CD4-positive, alpha-beta T cell (primary cell): ENCODE measurements around the gene GFI1B. TPM values are rescaled to one million over a fixed set of nuclear protein-coding genes. Genes with fewer than 3 reads are reported as not detected.

ENCODE experiments used
- ATAC-seq: fragments of 200-7000 bp; cut with Tn5 transposase; one replicate; pipeline ENCODE4 v1.10.0; 2022; ENCODE audit warnings: mild to moderate bottlenecking; ENCODE audit not compliant: poor library complexity
- CTCF ChIA-PET: fragments of 350-600 bp; sonication (Branson Sonifier 250); formaldehyde crosslinking; loops from one replicate; lab custom pipeline; 2021; ENCODE audit warnings: antibody characterized with exemption, inconsistent platforms; lab: Charles Lee
- POLR2A ChIA-PET: fragments of 350-600 bp; sonication (Branson Sonifier 250); formaldehyde crosslinking; loops from one replicate; lab custom pipeline; 2021; ENCODE audit warnings: antibody characterized with exemption, inconsistent platforms; lab: Charles Lee
- DNase-seq, 14 experiments: peaks; one replicate each; pipeline ENCODE4 v3.0.0-alpha.2; 2013 to 2020; ENCODE audit warnings: mixed read lengths in 2 of 14
- H3K27ac ChIP-seq, 2 donors: one replicate each; pipeline versions ENCODE4 v1.5.1 to v1.7.0; 2013; ENCODE audit warnings: low read length in 2 of 2, low read depth in 1 of 2, mild to moderate bottlenecking in 1 of 2
- H3K27me3 ChIP-seq, 2 experiments: 1 replicate in 1 of 2; 2 replicates in 1 of 2; pipeline versions ENCODE4 v1.6.1 to v1.7.0; 2013; ENCODE audit warnings: low read length in 2 of 2, control low read depth in 1 of 2, mild to moderate bottlenecking in 1 of 2, moderate library complexity in 1 of 2; ENCODE audit not compliant: insufficient read depth in 2 of 2, control insufficient read depth in 1 of 2
- H3K36me3 ChIP-seq: one replicate; pipeline ENCODE4 v1.6.1; 2013; ENCODE audit warnings: low read length, control low read depth; ENCODE audit not compliant: insufficient read depth
- H3K4me1 ChIP-seq: one replicate; pipeline ENCODE4 v1.6.1; 2013; ENCODE audit warnings: low read length, control low read depth; ENCODE audit not compliant: insufficient read depth
- H3K4me3 ChIP-seq: one replicate; pipeline ENCODE4 v1.5.1; 2013; ENCODE audit warnings: mild to moderate bottlenecking, low read length, moderate library complexity
- H3K9me3 ChIP-seq, 2 experiments: 1 replicate in 1 of 2; 2 replicates in 1 of 2; pipeline versions ENCODE4 v1.6.1 to v1.7.0; 2013; ENCODE audit warnings: low read length in 2 of 2, mild to moderate bottlenecking in 2 of 2, control low read depth in 1 of 2, moderate library complexity in 1 of 2; ENCODE audit not compliant: control insufficient read depth in 1 of 2, insufficient read depth in 1 of 2
- H3K27ac Mint-ChIP-seq: one replicate; pipeline ENCODE4 v1.8.0; 2020; ENCODE audit warnings: mixed read lengths
- H3K27me3 Mint-ChIP-seq: one replicate; pipeline ENCODE4 v1.8.0; 2021; ENCODE audit warnings: mixed read lengths
- H3K36me3 Mint-ChIP-seq: one replicate; pipeline ENCODE4 v1.8.0; 2021; ENCODE audit warnings: low read depth, mixed read lengths
- H3K4me1 Mint-ChIP-seq: one replicate; pipeline ENCODE4 v1.8.0; 2021; ENCODE audit warnings: low read depth, mixed read lengths
- H3K4me3 Mint-ChIP-seq: one replicate; pipeline ENCODE4 v1.8.0; 2020; ENCODE audit warnings: mild to moderate bottlenecking, mixed read lengths
- H3K9me3 Mint-ChIP-seq: one replicate; pipeline ENCODE4 v1.8.0; 2020; ENCODE audit warnings: mixed read lengths
- intact Hi-C, 2 experiments: fragments of 100-400 bp; cut with DNase I in 1 of 2; cut with micrococcal nuclease in 1 of 2; formaldehyde crosslinking; loops; one replicate each; pipeline versions ENCODE4 v1.15.1 to v1.9.0; 2023 to 2025; cut with DNase I, micrococcal nuclease
- total RNA-seq, 174 experiments: library from RNA in 2 of 174; stranded (reverse) in 2 of 174; gene quantifications; one replicate each; pipeline ENCODE4 v1.2.3 and lab custom pipeline; 2021 to 2026
- TF ChIP-seq, protein P1 (sequence below): fragments of 200-600 bp; IDR thresholded peaks from one replicate; pipeline ENCODE4 v1.8.0; 2022; ENCODE audit warnings: antibody characterized with exemption, mild to moderate bottlenecking

The GFI1B gene
- total RNA-seq, 2 experiments from 2014 or later = 0.58 TPM; not detected in 1

DNA sequence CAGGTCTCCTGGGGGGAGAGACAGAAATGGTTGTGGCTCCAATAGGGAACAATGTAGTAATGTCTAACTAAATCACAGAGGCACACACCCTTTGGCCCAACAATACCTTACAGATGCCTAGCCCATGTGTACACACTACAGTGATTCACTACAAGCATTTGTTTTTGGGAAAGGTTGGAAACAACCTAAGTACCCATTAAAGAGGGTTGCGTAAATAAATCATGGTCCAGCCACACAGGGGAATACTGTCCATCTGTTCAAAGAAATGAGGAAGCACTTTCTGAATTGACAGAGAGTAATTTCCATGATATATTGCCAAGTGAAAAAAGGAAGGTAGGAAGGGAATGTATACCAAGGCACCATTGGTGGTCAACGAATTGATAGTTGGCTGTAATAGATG is 30.3 kb downstream of the GFI1B start:
- H3K36me3 ChIP-seq = no peaks in the 10 kb centered on the region
- no peak for DNase-seq
- no peaks in the 10 kb centered on the region for H3K4me1 ChIP-seq
- Mint-ChIP-seq H3K27ac (no peak overlapping the region), H3K4me1 (no peaks in the 10 kb centered on the region), H3K36me3 (no peaks in the 10 kb centered on the region), H3K4me3 (no peak overlapping the region), H3K27me3 (peaks cover 47% of the 10 kb centered on the region), H3K9me3 (peaks cover 2% of the 10 kb centered on the region)
- peaks cover 10 to 25% of the 10 kb centered on the region in 2 experiments for H3K27me3 ChIP-seq
- TF ChIP-seq, protein P1, sequence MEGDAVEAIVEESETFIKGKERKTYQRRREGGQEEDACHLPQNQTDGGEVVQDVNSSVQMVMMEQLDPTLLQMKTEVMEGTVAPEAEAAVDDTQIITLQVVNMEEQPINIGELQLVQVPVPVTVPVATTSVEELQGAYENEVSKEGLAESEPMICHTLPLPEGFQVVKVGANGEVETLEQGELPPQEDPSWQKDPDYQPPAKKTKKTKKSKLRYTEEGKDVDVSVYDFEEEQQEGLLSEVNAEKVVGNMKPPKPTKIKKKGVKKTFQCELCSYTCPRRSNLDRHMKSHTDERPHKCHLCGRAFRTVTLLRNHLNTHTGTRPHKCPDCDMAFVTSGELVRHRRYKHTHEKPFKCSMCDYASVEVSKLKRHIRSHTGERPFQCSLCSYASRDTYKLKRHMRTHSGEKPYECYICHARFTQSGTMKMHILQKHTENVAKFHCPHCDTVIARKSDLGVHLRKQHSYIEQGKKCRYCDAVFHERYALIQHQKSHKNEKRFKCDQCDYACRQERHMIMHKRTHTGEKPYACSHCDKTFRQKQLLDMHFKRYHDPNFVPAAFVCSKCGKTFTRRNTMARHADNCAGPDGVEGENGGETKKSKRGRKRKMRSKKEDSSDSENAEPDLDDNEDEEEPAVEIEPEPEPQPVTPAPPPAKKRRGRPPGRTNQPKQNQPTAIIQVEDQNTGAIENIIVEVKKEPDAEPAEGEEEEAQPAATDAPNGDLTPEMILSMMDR = no peak
- CTCF ChIA-PET = no interaction called here
- ATAC-seq = no peak
- no peak overlapping the region for H3K27ac ChIP-seq
- H3K4me3 ChIP-seq = no peak overlapping the region
- POLR2A ChIA-PET = no interaction called here
- intact Hi-C loops = no loop called here
- H3K9me3 ChIP-seq = peaks cover 0 to 11% of the 10 kb centered on the region in 2 experiments

DNA sequence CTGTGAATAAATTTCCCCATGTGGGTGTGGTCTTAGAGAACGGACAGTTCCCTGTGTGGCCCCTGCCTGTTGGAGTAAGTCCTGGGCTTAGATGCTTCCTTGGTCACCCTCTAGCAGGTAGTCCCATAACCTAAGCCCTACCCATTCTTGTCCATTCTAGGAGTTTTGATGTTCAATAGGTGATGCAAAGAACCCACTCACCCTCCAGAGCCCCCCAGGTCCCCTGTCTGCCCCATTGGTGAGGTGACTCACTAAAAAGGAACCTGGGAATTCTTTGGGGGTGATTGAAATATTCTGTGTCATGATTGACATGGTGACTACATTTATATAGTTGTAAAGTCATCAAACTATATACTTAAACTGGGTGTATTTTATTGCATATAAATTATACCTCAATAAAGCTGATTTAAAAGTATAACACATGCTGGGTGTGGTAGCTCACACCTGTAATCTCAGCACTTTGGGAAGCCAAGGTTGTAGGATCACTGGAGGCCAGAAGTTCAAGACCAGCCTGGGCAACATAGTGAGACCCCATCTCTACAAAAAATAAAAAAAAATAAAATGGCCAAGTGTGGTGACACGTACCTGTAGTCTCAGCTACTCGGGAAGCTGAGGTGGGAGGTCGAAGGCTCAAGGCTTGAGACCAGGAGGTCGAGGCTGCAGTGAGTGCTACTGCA is 31.6 kb downstream of the GFI1B start:
- Histone ChIP-seq H3K27me3 (peaks cover 3 to 14% of the 10 kb centered on the region in 2 experiments), H3K27ac (no peak overlapping the region), H3K4me1 (no peaks in the 10 kb centered on the region), H3K36me3 (no peaks in the 10 kb centered on the region), H3K4me3 (no peak overlapping the region), H3K9me3 (no peaks in the 10 kb centered on the region)
- Mint-ChIP-seq H3K27me3 (peaks cover 36% of the 10 kb centered on the region), H3K9me3 (peaks cover 2% of the 10 kb centered on the region), H3K36me3 (no peaks in the 10 kb centered on the region), H3K27ac (no peak overlapping the region), H3K4me1 (no peaks in the 10 kb centered on the region), H3K4me3 (no peak overlapping the region)
- TF ChIP-seq, protein P1 = no peak
- no peak for ATAC-seq
- intact Hi-C loops = no loop called here
- ChIA-PET POLR2A (no interaction called here), CTCF (interaction anchor here (1.0 kb wide), 1 partner anchor 12 kb away, joined by 4 read pairs; no protein-coding TSS in a partner anchor)
- no peak for DNase-seq

DNA sequence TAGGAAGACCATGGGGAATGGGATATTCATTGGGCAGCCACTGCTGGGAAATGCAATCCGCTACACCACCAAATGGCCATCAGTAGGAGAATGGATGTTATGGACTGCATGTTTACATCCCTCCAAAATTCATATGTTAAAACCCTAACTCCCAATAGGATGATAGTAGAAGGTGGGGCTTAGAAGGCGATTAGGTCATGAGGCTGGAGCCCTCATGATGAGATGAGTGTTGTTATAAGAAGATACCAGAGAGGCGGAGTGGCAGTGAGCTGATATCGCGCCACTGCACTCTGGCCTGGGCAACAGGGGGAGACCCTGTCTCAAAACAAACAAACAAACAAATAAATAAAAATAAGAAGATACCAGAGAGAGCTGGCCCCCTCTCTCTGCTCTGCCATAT is 36.2 kb downstream of the GFI1B start:
- no peaks in the 10 kb centered on the region for H3K36me3 ChIP-seq
- DNase-seq (no peak), ATAC-seq (no peak)
- peaks cover 2% of the 10 kb centered on the region for H3K9me3 Mint-ChIP-seq
- H3K4me1 Mint-ChIP-seq = no peaks in the 10 kb centered on the region
- no peaks in the 10 kb centered on the region for H3K36me3 Mint-ChIP-seq
- H3K4me3 Mint-ChIP-seq = no peak overlapping the region
- intact Hi-C loops = no loop called here
- TF ChIP-seq, protein P1 = no peak
- POLR2A ChIA-PET = no interaction called here
- H3K27me3 ChIP-seq = peaks cover 3 to 8% of the 10 kb centered on the region in 2 experiments
- H3K4me1 ChIP-seq = no peaks in the 10 kb centered on the region
- no peak overlapping the region for H3K4me3 ChIP-seq
- H3K27ac ChIP-seq = no peak overlapping the region
- H3K27ac Mint-ChIP-seq = no peak overlapping the region
- H3K27me3 Mint-ChIP-seq = peaks cover 8% of the 10 kb centered on the region
- H3K9me3 ChIP-seq = peaks cover 0 to 6% of the 10 kb centered on the region in 2 experiments
- CTCF ChIA-PET = no interaction called here
